GM23248 (cell line): ENCODE data around the gene CARMIL1. TPM values are rescaled to one million over a fixed set of nuclear protein-coding genes. Genes with fewer than 3 reads are reported as not detected.

ENCODE experiments used
- DNase-seq: peaks from one replicate; pipeline ENCODE4 v3.0.0-alpha.2; 2015
- H2AFZ ChIP-seq: fragments of 200-600 bp; sonication (generic); 2 replicates; pipeline ENCODE4 v1.6.1; 2016; ENCODE audit warnings: antibody characterized with exemption
- H3F3A ChIP-seq: fragments of 200-600 bp; sonication (generic); 2 replicates; pipeline ENCODE4 v1.6.1; 2016; ENCODE audit warnings: mild to moderate bottlenecking, antibody characterized with exemption, mixed run types; ENCODE audit not compliant: insufficient read depth
- H3K27ac ChIP-seq: fragments of 200-600 bp; sonication (generic); 2 replicates; pipeline ENCODE4 v1.5.1; 2016; ENCODE audit warnings: mild to moderate bottlenecking
- H3K27me3 ChIP-seq: fragments of 200-600 bp; sonication (generic); replicated peaks from 2 replicates; pipeline ENCODE4 v1.6.1; 2016; ENCODE audit warnings: mild to moderate bottlenecking; ENCODE audit not compliant: insufficient read depth
- H3K36me3 ChIP-seq: fragments of 200-600 bp; sonication (generic); 2 replicates; pipeline ENCODE4 v1.6.1; 2016; ENCODE audit warnings: low read depth, mild to moderate bottlenecking
- H3K4me1 ChIP-seq: fragments of 200-600 bp; sonication (generic); 2 replicates; pipeline ENCODE4 v1.6.1; 2016; ENCODE audit warnings: mild to moderate bottlenecking; ENCODE audit not compliant: insufficient read depth
- H3K4me2 ChIP-seq: fragments of 200-600 bp; sonication (generic); one replicate; pipeline ENCODE4 v1.6.1; 2016; ENCODE audit warnings: mild to moderate bottlenecking; ENCODE audit not compliant: unreplicated experiment
- H3K4me3 ChIP-seq: fragments of 200-600 bp; sonication (generic); 2 replicates; pipeline ENCODE4 v1.5.1; 2016; ENCODE audit warnings: mild to moderate bottlenecking
- H3K79me2 ChIP-seq: fragments of 200-600 bp; sonication (generic); 2 replicates; pipeline ENCODE4 v1.6.1; 2016; ENCODE audit warnings: mild to moderate bottlenecking; ENCODE audit not compliant: insufficient read depth
- H3K9ac ChIP-seq: fragments of 200-600 bp; sonication (generic); 2 replicates; pipeline ENCODE4 v1.6.1; 2016; ENCODE audit warnings: mild to moderate bottlenecking
- H3K9me2 ChIP-seq: fragments of 200-600 bp; sonication (generic); 2 replicates; pipeline ENCODE4 v1.6.1; 2016; ENCODE audit warnings: mixed run types, mild to moderate bottlenecking, moderate library complexity; ENCODE audit not compliant: insufficient read depth
- H3K9me3 ChIP-seq: fragments of 200-600 bp; sonication (generic); one replicate; pipeline ENCODE4 v1.6.1; 2017; ENCODE audit warnings: low read depth
- H4K20me1 ChIP-seq: fragments of 200-600 bp; sonication (generic); 2 replicates; pipeline ENCODE4 v1.6.0; 2016; ENCODE audit not compliant: insufficient read depth
- EZH2 ChIP-seq: fragments of 200-600 bp; sonication (generic); IDR thresholded peaks from 2 replicates; pipeline ENCODE4 v1.6.1; 2018; ENCODE audit warnings: antibody characterized with exemption, mild to moderate bottlenecking; ENCODE audit not compliant: insufficient read depth, poor library complexity, severe bottlenecking
- EZH2phosphoT487 ChIP-seq: fragments of 200-600 bp; sonication (generic); IDR thresholded peaks from 2 replicates; pipeline ENCODE4 v1.6.1; 2018; ENCODE audit warnings: antibody characterized with exemption, moderate library complexity, mild to moderate bottlenecking, low read depth; ENCODE audit not compliant: insufficient read depth
- WGBS, 2 experiments: methylation state at CpG; one replicate each; pipeline ENCODE4 v1.1.6; 2015 to 2017; ENCODE audit warnings: low lambda C conversion rate in 2 of 2, low coverage in 1 of 2; ENCODE audit errors: missing lambda C conversion rate in 2 of 2; 5-methylcytosine and 5-hydroxymethylcytosine counted together
- in situ Hi-C: fragments of 300-500 bp; cut with MboI; formaldehyde crosslinking; loops from 2 replicates; pipeline ENCODE4 v1.15.0; 2020
- polyA plus RNA-seq: library from polyadenylated mRNA; unstranded; fragments of >200 nt; fragmentation: Nextera tagmentation; extraction: Ambion mirVana; gene quantifications from 2 replicates; pipeline ENCODE4 v1.2.1, GENCODE V29; 2016
- total RNA-seq: library from RNA; depleted of rRNA; stranded (reverse); fragments of >200 nt; shearing (Covaris generic); gene quantifications from 2 replicates; pipeline ENCODE4 v1.2.3, GENCODE V29; 2014

The CARMIL1 gene
- total and polyA plus RNA-seq, 2 experiments from 2014 or later = 10.9 to 11.0 TPM

GRCh38 chr6:25490018-25490801 lies 211.0 kb downstream of the CARMIL1 start:
- H3F3A ChIP-seq = peaks cover 3% of the 10 kb centered on the region; the same call in 1 of the 2 replicates
- DNase-seq = peak; percentile 89
- no peak overlapping the region for H2AFZ ChIP-seq
- WGBS, 2 experiments = 41 to 49% methylated on average over 9 of the region's 9 CpGs
- H3K27ac ChIP-seq = no peak overlapping the region
- no peaks in the 10 kb centered on the region for H3K9me3 ChIP-seq
- in situ Hi-C loops = no loop called here
- no peak overlapping the region for H3K9ac ChIP-seq
- no peaks in the 10 kb centered on the region for H4K20me1 ChIP-seq
- TF ChIP-seq EZH2phosphoT487 (no peak), EZH2 (no peak)
- no peaks in the 10 kb centered on the region for H3K4me1 ChIP-seq
- H3K79me2 ChIP-seq = no peaks in the 10 kb centered on the region
- H3K4me3 ChIP-seq = no peak overlapping the region
- no peaks in the 10 kb centered on the region for H3K27me3 ChIP-seq
- H3K9me2 ChIP-seq = no peaks in the 10 kb centered on the region
- H3K36me3 ChIP-seq = no peaks in the 10 kb centered on the region
- no peak overlapping the region for H3K4me2 ChIP-seq

- Histone ChIP-seq H2AFZ (no peak overlapping the region), H3K9me2 (no peaks in the 10 kb centered on the region), H3K4me1 (no peaks in the 10 kb centered on the region), H4K20me1 (no peaks in the 10 kb centered on the region), H3K27ac (no peak overlapping the region), H3K4me3 (no peak overlapping the region), H3K4me2 (no peak overlapping the region), H3K36me3 (no peaks in the 10 kb centered on the region), H3K9me3 (no peaks in the 10 kb centered on the region), H3K27me3 (no peaks in the 10 kb centered on the region), H3F3A (peaks cover 3% of the 10 kb centered on the region; the same call in 1 of the 2 replicates), H3K79me2 (no peaks in the 10 kb centered on the region), H3K9ac (no peak overlapping the region)
- in situ Hi-C loops = no loop called here
- no peak for DNase-seq
- 92 to 96% methylated on average over 3 of the region's 3 CpGs for WGBS, 2 experiments
- TF ChIP-seq EZH2 (no peak), EZH2phosphoT487 (no peak)
These were observed 213.8 kb downstream of the CARMIL1 start for GRCh38 chr6:25492951-25493350.

GRCh38 chr6:25494469-25494868 lies 215.3 kb downstream of the CARMIL1 start:
- in situ Hi-C loops = no loop called here
- 100% methylated on average over 1 of the region's 1 CpG for WGBS, 2 experiments

GRCh38 chr6:25497383-25498040 lies 218.3 kb downstream of the CARMIL1 start:
- Histone ChIP-seq H3K4me2 (no peak overlapping the region), H4K20me1 (no peaks in the 10 kb centered on the region), H3K27ac (no peak overlapping the region), H2AFZ (no peak overlapping the region), H3K4me3 (no peak overlapping the region), H3K9ac (no peak overlapping the region), H3K9me3 (no peaks in the 10 kb centered on the region), H3K27me3 (no peaks in the 10 kb centered on the region), H3K9me2 (no peaks in the 10 kb centered on the region; the same call in 1 of the 2 replicates), H3K79me2 (no peaks in the 10 kb centered on the region), H3K36me3 (no peaks in the 10 kb centered on the region), H3K4me1 (peaks cover 9% of the 10 kb centered on the region), H3F3A (0 out of 2 replicates have a peak, but pooled peaks cover 6% of the 10 kb centered on the region)
- DNase-seq = no peak
- TF ChIP-seq EZH2 = no peak
- no peak for TF ChIP-seq EZH2phosphoT487
- in situ Hi-C loops = no loop called here
- WGBS, 2 experiments = 87 to 89% methylated on average over 8 of the region's 8 CpGs

More at GRCh38 chr6:25494469-25494868, 215.3 kb downstream of the CARMIL1 start:
- H3K4me2 ChIP-seq = no peak overlapping the region
- no peak overlapping the region for H3K4me3 ChIP-seq
- H3F3A ChIP-seq = peaks cover 5% of the 10 kb centered on the region; the same call in 1 of the 2 replicates
- H4K20me1 ChIP-seq = no peaks in the 10 kb centered on the region
- no peak overlapping the region for H3K9ac ChIP-seq
- H2AFZ ChIP-seq = no peak overlapping the region
- peaks cover under 1% of the 10 kb centered on the region; the same call in 1 of the 2 replicates for H3K4me1 ChIP-seq
- H3K27me3 ChIP-seq = no peaks in the 10 kb centered on the region
- TF ChIP-seq EZH2 (no peak), EZH2phosphoT487 (no peak)
- H3K9me3 ChIP-seq = no peaks in the 10 kb centered on the region
- DNase-seq = no peak
- no peaks in the 10 kb centered on the region for H3K79me2 ChIP-seq
- no peak overlapping the region for H3K27ac ChIP-seq
- H3K36me3 ChIP-seq = no peaks in the 10 kb centered on the region
- H3K9me2 ChIP-seq = no peaks in the 10 kb centered on the region
